Measurements from ENCODE around the gene ARV1.
"Not testable (repeated sequence)": the region's sequence is repeated elsewhere in the genome, so short reads cannot be mapped to it uniquely, and the experiment has no call there.

ARV1 gene

GRCh38 chr1:231045286-231045685 lies 66.4 kb downstream of the ARV1 start:
- no peak for DNase-seq (ENCODE audit: low read depth)
- TF ChIP-seq CTCF (IDR thresholded peaks at IDR 0.05; ENCODE audit: control insufficient read depth, insufficient read depth, low read depth, low read length, missing control alignments) = no peak
- no peak overlapping the region for H3K4me3 ChIP-seq (ENCODE audit: control insufficient read depth, low read depth, low read length)

GRCh38 chr1:231045921-231046729 lies 67.2 kb downstream of the ARV1 start:
- DNase-seq (ENCODE audit: low read depth); H3K4me3 ChIP-seq (ENCODE audit: control insufficient read depth, low read depth, low read length): not testable (repeated sequence)

GRCh38 chr1:231046730-231047395 lies 68.0 kb downstream of the ARV1 start:
- TF ChIP-seq CTCF (IDR thresholded peaks at IDR 0.05; ENCODE audit: control insufficient read depth, insufficient read depth, low read depth, low read length, missing control alignments) = no peak
- DNase-seq (ENCODE audit: low read depth) = no peak
- no peak overlapping the region for H3K4me3 ChIP-seq (ENCODE audit: control insufficient read depth, low read depth, low read length)

- not testable (repeated sequence) for DNase-seq (ENCODE audit: low read depth); H3K4me3 ChIP-seq (ENCODE audit: control insufficient read depth, low read depth, low read length)
These were observed 68.6 kb downstream of the ARV1 start for GRCh38 chr1:231047529-231047928.

GRCh38 chr1:231048419-231048818 lies 69.5 kb downstream of the ARV1 start:
- not testable (repeated sequence) for DNase-seq (ENCODE audit: low read depth); H3K4me3 ChIP-seq (ENCODE audit: control insufficient read depth, low read depth, low read length)

GRCh38 chr1:231049121-231049979 lies 70.5 kb downstream of the ARV1 start:
- DNase-seq (ENCODE audit: low read depth) = no peak
- no peak for TF ChIP-seq CTCF (IDR thresholded peaks at IDR 0.05; ENCODE audit: control insufficient read depth, insufficient read depth, low read depth, low read length, missing control alignments)
- no peak overlapping the region for H3K4me3 ChIP-seq (ENCODE audit: control insufficient read depth, low read depth, low read length)
